CD4-positive, alpha-beta T cell treated with Interleukin-10 for 1 hour (primary cell): ENCODE data around the gene SMARCD3.

Experiments used
- DNase-seq: peaks from one replicate; pipeline ENCODE4 v3.0.0-alpha.2; 2020

The SMARCD3 gene

GRCh38 chr7:151233804-151234203 is 14.7 kb downstream of the SMARCD3 start:
- no peak for DNase-seq

DNA sequence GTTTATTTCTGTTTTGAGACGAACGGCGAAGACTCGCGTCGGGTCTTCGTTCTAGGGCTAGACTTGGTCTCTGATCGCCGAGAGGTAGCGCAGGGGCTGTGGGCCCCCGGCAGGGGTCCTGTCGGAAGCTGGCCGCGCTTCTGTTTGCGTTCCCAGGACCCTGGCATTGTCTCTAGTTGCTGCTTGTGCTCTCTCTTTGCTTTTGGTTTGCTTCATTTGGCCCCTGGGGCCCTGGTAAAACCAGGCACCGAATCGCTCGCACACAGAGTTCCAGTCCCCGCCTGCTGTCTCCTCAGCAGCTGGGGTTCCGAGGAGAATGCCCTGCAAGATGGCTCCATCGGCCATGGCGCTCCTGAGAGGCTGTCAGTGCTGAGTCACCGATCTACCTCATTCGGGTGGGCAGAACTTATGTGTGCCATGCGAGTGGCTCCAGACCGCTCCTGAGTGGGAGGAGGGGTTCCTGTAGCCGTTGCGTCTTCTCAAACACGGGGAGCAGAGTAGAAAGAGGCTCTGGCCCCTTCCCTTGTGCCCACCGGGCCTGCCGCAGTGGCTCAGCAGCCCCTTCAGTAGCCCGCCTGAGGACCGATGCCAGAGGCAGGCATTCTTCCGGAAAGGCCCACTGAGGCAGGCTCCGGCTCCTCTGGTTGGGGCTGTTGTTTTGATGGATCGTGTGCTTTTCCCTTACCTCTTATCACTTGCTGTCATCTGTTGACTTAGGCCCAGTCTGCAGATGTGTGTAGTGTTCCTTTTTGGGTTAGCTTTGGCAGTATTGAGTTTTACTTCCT is 15.4 kb downstream of the SMARCD3 start:
- peak; percentile 65 for DNase-seq

GRCh38 chr7:151232091-151232916 is 16.2 kb downstream of the SMARCD3 start, which contains the start of gene CHPF2:
CHPF2 (plus strand) TSS chr7:151232483; CDS start chr7:151234012, 1,529 bp downstream.
- DNase-seq, result peak; percentile 89

GRCh38 chr7:151231080-151231479 is 17.4 kb downstream of the SMARCD3 start:
- DNase-seq, result no peak

- DNase-seq, result no peak
Observed at GRCh38 chr7:151229249-151229648, 19.2 kb downstream of the SMARCD3 start.

DNA sequence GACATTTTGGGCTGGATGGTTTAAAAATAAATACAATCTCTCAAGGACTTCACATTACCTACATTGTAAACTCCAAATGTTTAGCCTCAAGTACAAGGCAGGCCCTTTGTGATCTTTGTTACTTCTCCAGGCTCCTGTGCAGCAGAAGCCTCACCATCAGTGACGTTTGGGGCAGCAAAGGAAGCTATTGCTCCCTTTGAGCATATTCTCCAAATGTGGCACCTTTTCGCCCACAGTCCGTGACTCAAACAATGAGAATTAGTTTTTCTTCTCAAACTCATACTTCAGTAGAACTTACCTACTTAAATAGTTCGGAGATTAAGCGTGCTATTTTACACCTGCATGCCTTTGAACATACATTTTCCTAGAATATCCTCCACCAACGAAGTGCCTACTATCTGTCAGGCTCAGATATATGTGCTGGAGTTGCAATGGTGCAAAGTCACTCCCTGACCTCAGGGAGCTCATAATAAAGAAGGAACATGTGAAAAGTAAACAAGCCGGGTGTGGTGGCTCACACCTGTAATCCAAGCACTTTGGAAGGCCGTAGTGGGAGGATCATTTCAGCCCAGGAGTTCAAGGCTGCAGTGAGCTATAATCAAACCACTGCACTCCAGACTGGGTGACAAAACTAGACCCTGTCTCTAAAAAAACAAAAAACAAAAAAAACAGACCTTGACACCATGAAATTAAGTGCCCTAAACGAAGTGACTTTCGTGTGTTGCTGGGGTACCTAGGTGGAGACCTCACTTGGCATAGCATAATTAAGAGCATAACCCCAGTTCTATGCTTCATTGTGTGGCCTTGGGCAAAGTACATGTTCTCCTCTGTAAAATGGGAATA is 20.2 kb downstream of the SMARCD3 start:
- DNase-seq, result no peak

GRCh38 chr7:151226875-151227782 is 21.4 kb downstream of the SMARCD3 start, which contains the start of gene ABCF2:
ABCF2 (minus strand) TSS chr7:151227205; CDS start chr7:151226458, 747 bp downstream.
- DNase-seq, result peak; percentile 96

DNA sequence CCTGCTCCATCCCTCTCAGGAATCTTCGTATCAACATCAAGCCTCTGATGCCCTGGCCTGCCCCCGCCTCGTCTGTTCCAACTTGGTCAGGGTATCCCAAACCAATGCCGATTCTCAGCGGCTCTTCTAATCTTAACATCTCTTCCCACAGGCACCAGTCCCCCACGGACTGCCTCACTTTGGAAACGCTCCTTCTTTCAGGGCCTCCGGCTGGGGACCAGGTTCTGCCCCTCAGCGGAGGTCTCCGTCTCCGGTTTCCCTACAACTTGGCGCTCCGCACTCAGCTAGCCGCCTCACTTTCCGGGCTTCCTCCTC is 22.0 kb downstream of the SMARCD3 start:
- no peak for DNase-seq

GRCh38 chr7:151225948-151226510 is 22.5 kb downstream of the SMARCD3 start:
- no peak for DNase-seq

DNA sequence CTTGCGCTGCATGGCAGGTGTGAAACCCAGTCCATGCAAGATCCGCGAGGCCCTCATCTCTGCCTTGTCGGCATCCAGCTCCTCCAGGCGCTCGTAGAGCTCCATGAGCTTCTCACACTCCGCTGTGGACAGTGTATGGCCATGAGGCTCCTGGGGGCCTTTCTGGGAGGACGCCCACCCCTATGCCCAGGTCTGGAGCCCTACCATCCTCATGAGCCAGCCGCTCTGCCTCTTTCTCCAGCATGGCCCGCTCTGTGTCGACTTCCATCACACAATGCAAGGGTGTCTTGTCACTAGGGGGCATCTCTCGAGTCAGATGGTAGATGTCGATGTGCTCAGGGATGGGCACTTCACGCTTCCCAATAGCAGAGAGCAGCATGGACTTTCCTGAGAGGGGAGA is 24.8 kb downstream of the SMARCD3 start:
- DNase-seq, result no peak

GRCh38 chr7:151218170-151218569 is 30.3 kb downstream of the SMARCD3 start:
- no peak for DNase-seq

- DNase-seq, result no peak
Observed at GRCh38 chr7:151215396-151215795, 33.1 kb downstream of the SMARCD3 start.

GRCh38 chr7:151213826-151214225 is 34.7 kb downstream of the SMARCD3 start:
- no peak for DNase-seq

DNA sequence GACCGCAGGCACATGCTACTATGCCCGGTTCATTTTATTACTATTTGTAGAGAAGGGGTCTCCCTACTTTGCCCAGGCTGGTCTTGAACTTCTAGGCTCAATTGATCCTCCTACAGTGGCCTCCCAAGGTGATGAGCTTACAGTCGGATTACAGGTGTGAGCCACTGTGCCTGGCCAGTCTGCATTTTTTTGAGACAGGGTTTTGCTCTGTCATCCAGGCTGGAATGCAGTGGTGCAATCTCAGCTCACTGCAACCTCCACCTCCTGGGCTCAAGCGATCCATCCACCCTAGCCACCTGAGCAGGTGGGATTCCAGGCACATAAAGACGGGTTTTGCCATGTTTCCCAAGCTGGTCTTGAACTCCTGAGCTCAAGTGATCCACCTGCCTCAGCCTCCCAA is 35.9 kb downstream of the SMARCD3 start:
- no peak for DNase-seq

DNA sequence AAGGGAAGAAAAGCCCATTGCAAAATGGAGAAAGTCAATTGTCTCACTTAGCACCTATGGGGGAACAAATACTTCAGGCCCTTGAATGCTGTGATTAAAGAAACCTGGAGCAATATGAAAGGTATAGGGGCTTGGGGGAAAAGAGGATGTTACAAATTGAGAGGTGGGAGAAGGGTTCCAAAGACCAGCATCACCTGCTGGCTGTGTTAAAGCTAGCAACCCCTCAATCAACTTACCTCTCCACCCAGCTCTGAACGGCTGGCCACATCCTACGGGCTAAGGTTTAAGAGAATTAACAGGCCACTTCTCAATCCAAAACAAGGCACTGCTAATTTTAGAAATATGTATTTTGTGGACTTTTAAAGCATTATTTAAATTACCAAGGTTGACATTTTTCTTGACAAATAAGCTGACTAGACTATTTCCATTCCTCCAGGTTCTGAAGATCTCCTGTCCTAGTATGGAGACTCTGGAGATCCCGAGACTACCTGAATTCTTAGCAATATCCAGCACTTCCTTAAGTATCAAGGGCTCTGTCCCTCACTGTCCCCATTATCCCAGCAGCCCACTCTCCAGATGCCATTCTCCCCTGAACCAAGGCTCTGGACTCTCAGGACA is 37.2 kb downstream of the SMARCD3 start:
- DNase-seq, result no peak

DNA sequence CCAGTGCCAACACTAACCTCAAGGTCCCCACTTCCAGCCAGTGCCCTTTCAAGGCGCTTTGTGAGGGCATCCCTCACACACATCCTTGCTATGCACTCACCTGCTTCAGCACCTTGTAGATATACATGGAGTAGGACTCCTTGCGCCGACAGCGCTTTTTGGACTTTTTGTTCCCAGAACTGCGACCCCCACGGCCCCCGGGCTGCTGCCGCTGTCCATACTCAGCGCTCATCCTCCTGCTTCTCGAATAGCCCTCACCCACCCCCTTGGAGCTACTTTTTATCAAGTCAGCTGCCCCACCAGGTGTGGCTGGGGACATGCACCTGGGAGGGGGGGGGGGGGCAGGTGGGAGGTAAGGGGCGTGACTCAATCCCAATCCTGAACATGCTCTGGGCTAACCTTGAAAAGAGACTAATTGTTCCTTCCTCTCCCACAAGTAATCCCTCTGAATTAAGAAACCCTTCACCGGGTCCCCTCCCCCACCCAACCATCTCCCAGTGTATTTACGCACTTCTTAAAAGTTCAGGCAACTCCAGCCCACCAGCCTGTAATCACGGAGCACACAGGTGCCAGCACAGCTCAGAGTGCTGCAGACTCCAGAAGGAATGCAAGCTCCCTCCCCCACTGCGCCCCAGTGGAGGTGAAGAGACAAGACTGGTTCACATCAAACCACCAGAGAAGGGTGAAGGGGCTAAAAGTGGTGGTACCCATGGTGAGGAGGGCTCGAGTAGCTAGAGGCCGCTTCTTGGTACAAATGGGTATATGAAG is 38.2 kb downstream of the SMARCD3 start, which contains the start of gene H2BK1:
TSS of gene H2BK1 (minus strand) at position 402 of the 768 bp plus-strand sequence. CDS start at position 232, 170 bp downstream.
- DNase-seq, result no peak

GRCh38 chr7:151209588-151209987 is 38.9 kb downstream of the SMARCD3 start:
- DNase-seq, result no peak

GRCh38 chr7:151208253-151208862 is 40.1 kb downstream of the SMARCD3 start:
- DNase-seq, result no peak

DNA sequence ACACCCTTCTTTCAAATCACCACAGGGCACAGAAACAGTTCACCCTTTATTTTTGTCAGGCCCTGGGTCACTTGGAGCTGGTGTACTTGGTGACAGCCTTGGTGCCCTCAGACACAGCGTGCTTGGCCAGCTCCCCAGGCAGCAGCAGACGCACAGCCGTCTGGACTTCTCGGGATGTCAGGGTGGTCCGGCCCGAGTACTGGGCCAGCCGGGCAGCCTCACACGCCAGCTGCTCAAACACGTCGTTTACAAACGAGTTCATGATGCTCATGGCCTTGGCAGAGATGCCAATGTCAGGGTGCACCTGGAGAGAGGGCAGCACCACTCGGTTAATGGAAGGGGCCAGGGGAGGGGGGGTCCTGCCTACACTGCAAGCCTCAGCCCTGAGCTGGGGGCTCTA is 40.7 kb downstream of the SMARCD3 start:
- no peak for DNase-seq

DNA sequence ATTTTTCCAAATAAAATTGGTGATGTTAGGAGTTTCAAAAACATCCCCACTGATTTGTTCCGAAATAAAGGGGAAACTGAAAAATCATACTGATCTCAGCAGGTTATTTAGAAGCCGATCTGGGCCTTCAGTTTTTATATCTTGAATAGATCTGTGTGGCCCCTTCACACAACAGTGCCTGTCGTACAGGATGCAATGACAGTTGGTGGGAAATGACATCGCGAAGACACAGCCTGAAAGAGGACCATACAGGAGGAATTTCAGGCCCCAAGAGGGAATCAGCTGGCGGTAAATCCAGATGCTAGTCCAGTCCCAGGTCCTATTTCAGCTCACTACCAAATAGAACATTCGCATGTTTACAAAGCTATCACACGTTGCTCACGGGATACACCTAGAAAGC is 41.2 kb downstream of the SMARCD3 start:
- no peak for DNase-seq
